ENCODE data around the gene TMX1. TPM values are rescaled to one million over a fixed set of nuclear protein-coding genes. Genes with fewer than 3 reads are reported as not detected.

The TMX1 gene
- total and polyA plus RNA-seq, 2 experiments from 2014 or later: 61.5 to 126 TPM

- TF ChIP-seq ZNF462 (CRISPR knock-in tag; IDR thresholded peaks at IDR 0.05) (no peak), REST (IDR thresholded peaks at IDR 0.05; ENCODE audit: unreplicated experiment) (no peak), CTCF (conservative IDR thresholded peaks at IDR 0.05; ENCODE audit: low read depth in 2 of 2) (no peak), EZH2phosphoT487 (IDR thresholded peaks at IDR 0.05; ENCODE audit: unreplicated experiment) (no peak), STAT1 (IDR thresholded peaks at IDR 0.05; ENCODE audit: unreplicated experiment) (no peak), ZNF331 (CRISPR knock-in tag; IDR thresholded peaks at IDR 0.05; ENCODE audit: low read depth) (no peak), EZH2 (IDR thresholded peaks at IDR 0.05; ENCODE audit: low read depth, unreplicated experiment) (no peak), CREB1 (CRISPR knock-in tag; IDR thresholded peaks at IDR 0.05; ENCODE audit: low read depth) (no peak)
Observed at GRCh38 chr14:51305751-51306150, 65.7 kb downstream of the TMX1 start (continued).

Small RNA genes lying within 50 kb of the gene (small RNA-seq; reads per million reads assigned to genes)
- gene RF00019 (ENCODE audit: low replicate concordance) (not detected), gene RF00156 (ENCODE audit: low replicate concordance) (not detected)

Other genes starting within 250 kb of the TMX1 start
- 6.2 and 8.4 TPM in 2 replicates for gene TRIM9, start 145.1 kb upstream of the TMX1 start, total RNA-seq (2014; rRNA removed; shearing (Covaris generic))
- gene TRIM9, start 145.1 kb upstream of the TMX1 start, polyA plus RNA-seq (2016; fragmentation: Nextera tagmentation; extraction: Ambion mirVana): 3.7 and 4.4 TPM in 2 replicates

Data from GM23338 (cell line).